SU-DHL-6 (cell line): ENCODE results near the gene POLN.

ENCODE experiments used
- H2AFZ ChIP-seq: fragments of 200-600 bp; sonication (generic); 2 replicates; pipeline ENCODE4 v1.6.1; 2014; ENCODE audit warnings: low read depth, mild to moderate bottlenecking, moderate library complexity, mixed read lengths, antibody characterized with exemption, low read length; ENCODE audit not compliant: severe bottlenecking
- H3F3A ChIP-seq: fragments of 200-600 bp; shearing (Covaris generic); 2 replicates; pipeline ENCODE4 v1.6.0; 2016; ENCODE audit warnings: antibody characterized with exemption, mild to moderate bottlenecking; ENCODE audit not compliant: insufficient read depth
- H3K27ac ChIP-seq: fragments of 200-600 bp; sonication (generic); 2 replicates; pipeline ENCODE4 v1.5.1; 2016; ENCODE audit warnings: low read depth, mild to moderate bottlenecking, low read length, moderate library complexity, mixed read lengths
- H3K27me3 ChIP-seq: fragments of 200-600 bp; sonication (generic), shearing (Covaris generic); 2 replicates; pipeline ENCODE4 v1.6.0; 2014; ENCODE audit warnings: mild to moderate bottlenecking, low read length
- H3K36me3 ChIP-seq: fragments of 200-600 bp; sonication (generic); 2 replicates; pipeline ENCODE4 v1.6.1; 2014; ENCODE audit warnings: mild to moderate bottlenecking, low read length, mixed read lengths
- H3K4me2 ChIP-seq: fragments of 300-600, 200-600 bp; shearing (Covaris generic), sonication (generic); 2 replicates; pipeline ENCODE4 v1.6.0; 2014; ENCODE audit warnings: low read length, low read depth, mild to moderate bottlenecking; ENCODE audit not compliant: poor library complexity, severe bottlenecking
- H3K4me3 ChIP-seq: fragments of 200-600 bp; sonication (generic); 2 replicates; pipeline ENCODE4 v1.5.1; 2014; ENCODE audit warnings: antibody characterized with exemption, low read length, mild to moderate bottlenecking, mixed read lengths; ENCODE audit not compliant: insufficient read depth, poor library complexity, severe bottlenecking
- H3K79me2 ChIP-seq: fragments of 200-600 bp; sonication (generic); 2 replicates; pipeline ENCODE4 v1.6.1; 2014; ENCODE audit warnings: mild to moderate bottlenecking, low read length, moderate library complexity; ENCODE audit not compliant: insufficient read depth
- H3K9ac ChIP-seq: fragments of 200-600 bp; sonication (generic); 2 replicates; pipeline ENCODE4 v1.7.0; 2014; ENCODE audit warnings: mild to moderate bottlenecking, low read length
- H3K9me2 ChIP-seq: fragments of 200-600 bp; sonication (generic); replicated peaks from 2 replicates; pipeline ENCODE4 v1.6.1; 2014; ENCODE audit warnings: low read length; ENCODE audit not compliant: insufficient read depth
- H3K9me3 ChIP-seq: fragments of 200-600 bp; sonication (generic); 2 replicates; pipeline ENCODE4 v1.6.1; 2014; ENCODE audit warnings: low read length, mixed read lengths; ENCODE audit not compliant: insufficient read depth
- H4K20me1 ChIP-seq: fragments of 200-600 bp; sonication (generic); 2 replicates; pipeline ENCODE4 v1.6.1; 2014; ENCODE audit warnings: low read depth, mild to moderate bottlenecking, antibody characterized with exemption, low read length, moderate library complexity, mixed read lengths
- EZH2phosphoT487 ChIP-seq: fragments of 200-600 bp; sonication (generic), shearing (Covaris generic); conservative IDR thresholded peaks from 2 replicates; pipeline ENCODE4 v1.6.1; 2018; ENCODE audit warnings: mild to moderate bottlenecking, antibody characterized with exemption, low read length, moderate library complexity, mixed read lengths
- TF ChIP-seq, protein P1 (sequence below): fragments of 200-600 bp; sonication (generic); IDR thresholded peaks from one replicate; pipeline ENCODE4 v1.5.1; 2017; ENCODE audit warnings: antibody characterized with exemption, mild to moderate bottlenecking, low read length, moderate library complexity; ENCODE audit not compliant: insufficient read depth, poor library complexity, severe bottlenecking

The POLN gene

DNA sequence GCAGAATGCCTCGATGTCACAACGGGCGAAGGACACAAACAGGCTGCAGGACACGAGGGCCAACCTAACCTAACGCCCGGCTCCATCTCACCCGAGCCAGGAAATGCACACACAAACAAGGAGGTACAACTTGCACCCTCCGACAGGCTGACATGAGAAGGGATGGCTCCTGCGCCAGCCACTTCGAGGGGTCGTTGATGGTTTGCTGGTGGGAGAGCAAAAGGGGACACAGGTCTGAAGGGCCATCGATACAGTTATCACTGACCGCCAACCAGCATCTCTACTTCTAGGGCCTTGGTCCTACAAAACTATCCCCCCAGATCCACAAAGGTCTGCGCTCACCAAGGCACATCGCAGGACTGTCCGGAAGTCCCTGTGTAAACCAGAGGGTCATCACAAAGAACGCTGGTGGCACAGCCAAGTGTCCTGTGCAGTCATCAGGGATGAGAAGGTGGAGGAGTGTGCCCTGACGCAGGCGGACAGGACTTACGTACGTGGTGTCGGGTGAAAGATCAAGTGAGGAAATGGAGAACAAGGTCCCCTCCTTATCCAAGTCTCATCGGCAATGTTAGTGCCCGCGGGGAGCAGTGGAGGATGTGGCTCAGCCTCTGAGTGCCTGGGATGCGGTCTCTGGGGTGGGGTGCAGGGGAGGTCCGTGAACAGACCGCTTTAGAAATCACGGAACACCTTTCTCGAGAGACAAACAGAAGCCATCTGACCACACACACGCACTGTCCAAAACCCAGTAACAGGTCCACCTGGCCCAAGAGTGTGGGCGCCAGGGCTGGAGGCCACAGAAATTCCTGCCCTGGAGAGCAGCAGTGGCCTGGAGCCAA is 13.0 kb upstream of the POLN start:
- Histone ChIP-seq H3F3A (no peaks in the 10 kb centered on the region), H3K79me2 (no peaks in the 10 kb centered on the region), H4K20me1 (no peaks in the 10 kb centered on the region), H2AFZ (no peak overlapping the region), H3K9ac (no peak overlapping the region), H3K9me2 (no peaks in the 10 kb centered on the region), H3K36me3 (no peaks in the 10 kb centered on the region), H3K9me3 (no peaks in the 10 kb centered on the region), H3K4me3 (no peak overlapping the region), H3K27ac (no peak overlapping the region), H3K27me3 (no peaks in the 10 kb centered on the region), H3K4me2 (no peak overlapping the region)
- no peak for TF ChIP-seq EZH2phosphoT487
- TF ChIP-seq, protein P1, sequence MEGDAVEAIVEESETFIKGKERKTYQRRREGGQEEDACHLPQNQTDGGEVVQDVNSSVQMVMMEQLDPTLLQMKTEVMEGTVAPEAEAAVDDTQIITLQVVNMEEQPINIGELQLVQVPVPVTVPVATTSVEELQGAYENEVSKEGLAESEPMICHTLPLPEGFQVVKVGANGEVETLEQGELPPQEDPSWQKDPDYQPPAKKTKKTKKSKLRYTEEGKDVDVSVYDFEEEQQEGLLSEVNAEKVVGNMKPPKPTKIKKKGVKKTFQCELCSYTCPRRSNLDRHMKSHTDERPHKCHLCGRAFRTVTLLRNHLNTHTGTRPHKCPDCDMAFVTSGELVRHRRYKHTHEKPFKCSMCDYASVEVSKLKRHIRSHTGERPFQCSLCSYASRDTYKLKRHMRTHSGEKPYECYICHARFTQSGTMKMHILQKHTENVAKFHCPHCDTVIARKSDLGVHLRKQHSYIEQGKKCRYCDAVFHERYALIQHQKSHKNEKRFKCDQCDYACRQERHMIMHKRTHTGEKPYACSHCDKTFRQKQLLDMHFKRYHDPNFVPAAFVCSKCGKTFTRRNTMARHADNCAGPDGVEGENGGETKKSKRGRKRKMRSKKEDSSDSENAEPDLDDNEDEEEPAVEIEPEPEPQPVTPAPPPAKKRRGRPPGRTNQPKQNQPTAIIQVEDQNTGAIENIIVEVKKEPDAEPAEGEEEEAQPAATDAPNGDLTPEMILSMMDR = no peak

- Histone ChIP-seq H3K79me2 (no peaks in the 10 kb centered on the region), H3F3A (no peaks in the 10 kb centered on the region), H4K20me1 (no peaks in the 10 kb centered on the region), H2AFZ (no peak overlapping the region), H3K27me3 (no peaks in the 10 kb centered on the region), H3K9me2 (no peaks in the 10 kb centered on the region), H3K4me3 (no peak overlapping the region), H3K9me3 (no peaks in the 10 kb centered on the region), H3K27ac (no peak overlapping the region), H3K36me3 (no peaks in the 10 kb centered on the region), H3K4me2 (no peak overlapping the region), H3K9ac (no peak overlapping the region)
- TF ChIP-seq, protein P1 = no peak
- TF ChIP-seq EZH2phosphoT487 = no peak
Measured at GRCh38 chr4:2253160-2254084, 11.5 kb upstream of the POLN start.

- Histone ChIP-seq H3F3A (no peaks in the 10 kb centered on the region), H3K27ac (no peak overlapping the region), H2AFZ (no peak overlapping the region), H3K27me3 (no peaks in the 10 kb centered on the region), H3K9me3 (no peaks in the 10 kb centered on the region), H3K36me3 (no peaks in the 10 kb centered on the region), H3K4me2 (no peak overlapping the region), H3K79me2 (no peaks in the 10 kb centered on the region), H3K9ac (no peak overlapping the region), H3K9me2 (no peaks in the 10 kb centered on the region), H4K20me1 (no peaks in the 10 kb centered on the region), H3K4me3 (no peak overlapping the region)
- no peak for TF ChIP-seq EZH2phosphoT487
- TF ChIP-seq, protein P1 = no peak
Measured at GRCh38 chr4:2252530-2253091, 10.7 kb upstream of the POLN start.
